ENCODE results near the gene FBXO42. TPM values are rescaled to one million over a fixed set of nuclear protein-coding genes. Genes with fewer than 3 reads are reported as not detected.

The FBXO42 gene
- total and polyA plus RNA-seq, 2 of the 13 experiments (the other 11 are each of a cell fraction or from before 2014, with no cell fraction given), result 7.6 to 17.5 TPM

- Histone ChIP-seq H3K9ac (ENCODE audit: insufficient read depth, low read depth, low read length) (no peak overlapping the region), H3K9me3 (ENCODE audit: low read length) (no peaks in the 10 kb centered on the region), H3K36me3 (replicated peaks in 1 of 2; ENCODE audit: control insufficient read depth in 1 of 2, insufficient read depth in 2 of 2, low read length in 2 of 2) (peaks cover 0 to 11% of the 10 kb centered on the region in 2 experiments; a peak in 3 of 5 replicates), H4K20me1 (ENCODE audit: insufficient read depth, low read length) (peaks cover 65% of the 10 kb centered on the region), H3K4me3 (replicated peaks in 1 of 3; ENCODE audit: insufficient read depth in 1 of 3, low read depth in 2 of 3, low read length in 3 of 3) (no peak overlapping the region), H3K27ac (ENCODE audit: extremely low read length, insufficient read depth, low read length) (no peak overlapping the region), H3K4me2 (ENCODE audit: low read depth, low read length) (no peak overlapping the region), H3K4me1 (ENCODE audit: insufficient read depth, low read length) (peaks cover 61% of the 10 kb centered on the region), H3K27me3 (ENCODE audit: control insufficient read depth in 1 of 2, insufficient read depth in 2 of 2, low read length in 2 of 2) (no peaks in the 10 kb centered on the region), H3K79me2 (ENCODE audit: insufficient read depth, low read length) (peaks cover 90% of the 10 kb centered on the region), H2AFZ (ENCODE audit: low read length) (no peak overlapping the region)
- in situ Hi-C loops (cut with HindIII; ENCODE audit: extremely low pct_ligation_motif_present, low pct_unique_long_range_greater_than_20kb), result no loop called here
- no TSS peak for BruUV-seq (replicated peaks)
- ChIA-PET POLR2A (interaction anchor here (0.5 to 1.6 kb wide), 6 partner anchors 14 to 39 kb away, joined by 3 to 4 read pairs (median 3); partner anchors contain the start of gene SZRD1), CTCF (ENCODE audit: low intra/inter-chr PET ratio, low total read pairs) (no interaction called here)
- WGBS (ENCODE audit: low lambda C conversion rate), result 98% methylated on average over 8 of the region's 9 CpGs
- ATAC-seq (no peak; the same call in 2 of the 3 replicates), DNase-seq (ENCODE audit: low spot score) (no peak), FAIRE-seq (no peak)
- intact Hi-C loops (cut with micrococcal nuclease; ENCODE audit: unreplicated experiment), result no loop called here
- TF ChIP-seq DBP (CRISPR knock-in tag; IDR thresholded peaks at IDR 0.05; ENCODE audit: not compliant biosample characterization), result no peak
- TF ChIP-seq ZNF605 (CRISPR knock-in tag; IDR thresholded peaks at IDR 0.05), result no peak
- TF ChIP-seq STAT6 (CRISPR knock-in tag; IDR thresholded peaks at IDR 0.05; ENCODE audit: borderline replicate concordance), result no peak
- TF ChIP-seq ZNF674 (CRISPR knock-in tag; IDR thresholded peaks at IDR 0.05; ENCODE audit: low read depth), result no peak
- TF ChIP-seq THAP8 (CRISPR knock-in tag; IDR thresholded peaks at IDR 0.05; ENCODE audit: borderline replicate concordance), result no peak
- no peak for TF ChIP-seq SIX4 (CRISPR knock-in tag; IDR thresholded peaks at IDR 0.05)
- no peak for TF ChIP-seq ZHX1 (CRISPR knock-in tag; IDR thresholded peaks at IDR 0.05; ENCODE audit: low read depth)
- TF ChIP-seq ZBTB10 (CRISPR knock-in tag; IDR thresholded peaks at IDR 0.05; ENCODE audit: borderline replicate concordance), result no peak
- TF ChIP-seq SRSF4 (IDR thresholded peaks at IDR 0.05; ENCODE audit: low read depth, low read length, poor library complexity, severe bottlenecking), result no peak
- TF ChIP-seq MAF1 (CRISPR knock-in tag; IDR thresholded peaks at IDR 0.05; ENCODE audit: borderline replicate concordance), result no peak
- TF ChIP-seq ZNF784 (CRISPR knock-in tag; IDR thresholded peaks at IDR 0.05; ENCODE audit: borderline replicate concordance), result no peak
Measured at GRCh38 chr1:16385659-16386453, 33.6 kb upstream of the FBXO42 start.
